Activated naive CD8-positive, alpha-beta T cell treated with anti-CD3 and anti-CD28 coated beads, Interleukin-2, amount 50 U/mL, for 24 hours (primary cell): ENCODE measurements around the gene TAPBP.
"Not testable (repeated sequence)": the region's sequence is repeated elsewhere in the genome, so short reads cannot be mapped to it uniquely, and the experiment has no call there.

Source experiments
- ATAC-seq: fragments of 150-1000 bp; cut with Tn5 transposase; one replicate; pipeline ENCODE4 v1.10.0; 2021
- DNase-seq: peaks from one replicate; pipeline ENCODE4 v3.0.0; 2021
- H3K27ac Mint-ChIP-seq: one replicate; pipeline ENCODE4 v1.8.0; 2021; ENCODE audit warnings: mild to moderate bottlenecking, mixed read lengths
- H3K27me3 Mint-ChIP-seq: one replicate; pipeline ENCODE4 v1.8.0; 2021; ENCODE audit warnings: mixed read lengths
- H3K36me3 Mint-ChIP-seq: one replicate; pipeline ENCODE4 v1.8.0; 2021; ENCODE audit warnings: low read depth, mixed read lengths
- H3K4me1 Mint-ChIP-seq: one replicate; pipeline ENCODE4 v1.8.0; 2021; ENCODE audit warnings: mixed read lengths
- H3K4me3 Mint-ChIP-seq: one replicate; pipeline ENCODE4 v1.8.0; 2021; ENCODE audit warnings: mild to moderate bottlenecking, moderate library complexity, mixed read lengths
- H3K9me3 Mint-ChIP-seq: one replicate; pipeline ENCODE4 v1.8.0; 2021; ENCODE audit warnings: mixed read lengths

Gene TAPBP

GRCh38 chr6:33295621-33296369, 18.1 kb downstream of the TAPBP start:
- H3K4me1 Mint-ChIP-seq, result peaks cover 37% of the 10 kb centered on the region
- peaks cover 22% of the 10 kb centered on the region for H3K36me3 Mint-ChIP-seq
- peak overlapping the region; percentile 25 for H3K4me3 Mint-ChIP-seq
- ATAC-seq (no peak), DNase-seq (no peak)
- no peaks in the 10 kb centered on the region for H3K9me3 Mint-ChIP-seq
- peak overlapping the region; percentile 10 for H3K27ac Mint-ChIP-seq
- H3K27me3 Mint-ChIP-seq, result no peaks in the 10 kb centered on the region

DNA sequence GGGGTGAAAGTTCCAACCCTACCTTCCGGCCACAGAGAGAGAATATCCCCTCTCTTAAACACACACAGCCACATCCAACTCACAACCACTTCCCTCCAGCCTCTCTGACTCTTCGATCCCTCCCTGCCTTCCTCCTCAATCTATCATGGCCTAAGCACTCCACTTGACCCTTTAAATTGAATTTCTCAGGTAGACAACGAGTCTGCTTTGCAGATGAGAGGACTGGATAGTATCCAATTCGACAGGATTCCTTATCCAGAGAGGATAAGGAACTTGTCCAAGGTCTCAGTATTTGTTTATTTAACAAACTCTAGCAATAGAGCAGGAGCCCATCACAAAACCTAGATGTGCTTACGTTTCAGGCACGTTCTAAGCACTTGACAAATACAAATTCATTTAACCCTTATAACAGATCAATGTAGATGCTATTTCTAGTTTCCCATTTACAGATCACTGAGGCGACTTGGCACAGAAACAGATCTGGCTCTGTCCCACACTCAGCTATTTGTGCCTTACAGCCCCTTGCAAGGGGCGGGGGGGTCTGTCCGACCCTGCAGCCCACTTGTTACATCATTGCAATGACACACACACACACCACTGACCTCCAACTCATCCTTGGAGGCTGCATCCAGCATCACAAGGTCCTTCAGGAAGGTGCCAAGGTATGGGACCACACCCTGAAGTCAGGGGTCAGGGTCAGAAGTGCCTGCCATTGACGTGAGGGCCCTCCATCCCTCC, 19.6 kb downstream of the TAPBP start:
- no peak overlapping the region for H3K4me3 Mint-ChIP-seq
- ATAC-seq (no peak), DNase-seq (no peak)
- H3K27me3 Mint-ChIP-seq, result no peaks in the 10 kb centered on the region
- no peak overlapping the region for H3K27ac Mint-ChIP-seq
- H3K9me3 Mint-ChIP-seq, result no peaks in the 10 kb centered on the region
- H3K4me1 Mint-ChIP-seq, result peaks cover 36% of the 10 kb centered on the region
- H3K36me3 Mint-ChIP-seq, result peaks cover 25% of the 10 kb centered on the region

DNA sequence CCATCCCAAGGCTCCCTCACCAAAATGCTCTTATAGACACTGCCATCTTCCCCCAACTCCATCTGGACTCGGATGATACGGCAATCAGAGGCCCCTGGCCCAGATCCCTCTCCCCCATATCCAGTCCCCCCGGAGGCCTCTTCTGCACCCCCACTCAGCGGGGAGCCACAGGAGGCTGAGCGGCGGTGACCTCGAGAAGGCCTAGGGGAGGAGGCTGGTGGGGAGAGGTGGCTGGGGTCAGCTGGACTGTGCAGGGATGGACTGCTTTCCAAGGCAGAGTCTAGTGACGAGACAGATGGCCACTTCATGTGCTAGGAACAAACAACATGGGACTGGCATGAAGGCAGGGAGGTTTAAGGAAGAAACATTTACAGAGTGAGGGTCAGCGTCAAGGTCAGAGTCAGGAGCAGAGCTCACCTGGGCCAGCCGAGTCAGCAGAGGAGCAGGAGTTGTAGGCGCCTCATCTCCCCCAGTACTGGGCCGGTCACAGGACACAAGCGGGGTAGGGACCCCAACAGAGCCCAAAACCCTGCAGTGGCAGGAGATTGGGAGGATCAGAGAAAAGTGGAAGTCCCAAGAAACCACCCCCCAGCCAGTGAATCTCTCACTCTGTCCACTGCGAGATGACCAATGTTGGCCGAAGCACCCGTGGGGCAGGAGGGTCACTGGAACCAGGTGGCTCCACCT, 20.7 kb downstream of the TAPBP start:
- no peak for DNase-seq
- Mint-ChIP-seq H3K27me3 (no peaks in the 10 kb centered on the region), H3K4me1 (peaks cover 38% of the 10 kb centered on the region), H3K9me3 (no peaks in the 10 kb centered on the region), H3K36me3 (peaks cover 26% of the 10 kb centered on the region), H3K27ac (no peak overlapping the region), H3K4me3 (no peak overlapping the region)
- ATAC-seq, result no peak

- Mint-ChIP-seq H3K36me3 (peaks cover 43% of the 10 kb centered on the region), H3K4me3 (peak overlapping the region; percentile 97), H3K4me1 (peaks cover 45% of the 10 kb centered on the region), H3K27ac (peak overlapping the region; percentile 96), H3K27me3 (no peaks in the 10 kb centered on the region), H3K9me3 (no peaks in the 10 kb centered on the region)
- ATAC-seq, result no peak
- no peak for DNase-seq
These were observed 23.4 kb downstream of the TAPBP start for GRCh38 chr6:33290459-33290858.

DNA sequence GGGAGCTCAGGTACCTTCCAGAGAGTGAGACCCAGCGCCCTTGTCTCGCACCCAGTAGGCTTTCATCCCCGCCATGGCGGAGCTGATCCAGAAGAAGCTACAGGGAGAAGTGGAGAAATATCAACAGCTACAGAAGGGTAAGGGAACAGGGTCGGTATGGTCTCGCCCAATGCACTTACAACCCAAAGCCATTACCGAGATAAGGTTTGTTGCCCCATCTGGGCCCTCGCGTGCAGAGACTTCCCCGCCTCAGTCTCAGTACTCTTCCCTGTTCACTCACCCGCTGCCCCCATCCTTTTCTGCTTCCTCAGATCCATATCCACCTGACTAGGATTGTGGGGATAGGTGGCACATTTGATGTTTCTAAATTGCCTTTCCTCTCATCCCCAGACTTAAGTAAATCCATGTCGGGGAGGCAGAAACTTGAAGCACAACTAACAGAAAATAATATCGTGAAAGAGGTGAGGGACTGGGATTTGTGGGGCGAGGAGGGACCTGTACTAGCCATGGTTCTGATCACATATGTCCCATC, 24.0 kb downstream of the TAPBP start:
- H3K9me3 Mint-ChIP-seq, result no peaks in the 10 kb centered on the region
- H3K4me1 Mint-ChIP-seq, result peaks cover 45% of the 10 kb centered on the region
- no peak for ATAC-seq

DNA sequence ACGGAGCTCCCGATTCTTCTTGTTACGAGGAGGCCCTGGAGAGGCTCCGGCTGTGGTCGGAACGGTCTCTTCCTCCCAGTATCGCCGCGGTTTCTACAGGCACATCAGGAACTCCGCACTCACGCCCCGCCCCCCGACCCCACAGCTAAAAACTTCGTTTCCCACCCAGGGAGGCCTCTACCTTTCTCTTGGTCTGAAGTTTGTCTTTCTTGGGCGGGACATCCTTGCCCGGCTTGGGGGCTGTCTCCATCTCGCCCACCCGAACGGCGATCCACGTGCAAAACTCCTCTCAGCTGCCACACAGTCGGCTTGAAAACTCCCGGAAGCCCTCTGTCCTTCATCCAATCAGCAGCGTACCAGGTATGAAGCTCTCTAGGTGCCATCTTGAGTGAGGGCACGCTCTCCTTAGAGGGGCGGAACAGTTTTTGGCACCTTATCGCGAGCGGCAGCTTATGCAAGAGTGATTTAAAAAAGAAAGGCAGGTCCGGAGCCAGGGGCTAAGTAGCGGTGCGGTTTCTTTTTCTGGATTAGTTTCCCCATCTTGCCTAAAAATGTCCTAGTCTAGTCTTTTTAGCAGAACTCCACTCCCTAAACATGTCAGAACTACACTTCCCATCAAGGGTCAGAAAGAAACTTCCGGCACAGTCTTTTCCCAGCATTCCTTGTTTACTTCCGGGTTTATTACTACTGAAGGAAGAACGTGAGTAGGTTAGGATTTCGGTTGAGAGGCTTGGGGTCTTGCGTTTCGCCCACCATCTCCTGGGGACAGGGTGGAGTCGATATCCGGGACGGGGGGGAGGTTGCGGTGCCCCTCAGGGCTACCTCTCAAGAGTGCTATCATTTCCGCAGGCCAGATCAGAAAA, 24.7 kb downstream of the TAPBP start, which contains the start of the genes PFDN6 and WDR46:
Gene PFDN6 (plus strand): TSS at position 681 of the 863 bp plus-strand sequence. CDS start 256 bp downstream, outside the sequence.
Gene WDR46 (minus strand): TSS at position 319 of the 863 bp plus-strand sequence. CDS start 69 bp downstream, at position 250.
- Mint-ChIP-seq H3K4me3 (peak within 1 kb of the TSS; percentile 97), H3K27ac (peak within 1 kb of the TSS; percentile 96), H3K36me3 (peaks cover 46% of the 10 kb centered on the region), H3K9me3 (no peaks in the 10 kb centered on the region), H3K27me3 (no peaks in the 10 kb centered on the region), H3K4me1 (peaks cover 45% of the 10 kb centered on the region)
- ATAC-seq (peak; percentile 97), DNase-seq (peak; percentile 75)

More for the DNA sequence above, 24.0 kb downstream of the TAPBP start:
- DNase-seq, result no peak
- peaks cover 45% of the 10 kb centered on the region for H3K36me3 Mint-ChIP-seq
- peak overlapping the region; percentile 97 for H3K4me3 Mint-ChIP-seq
- no peaks in the 10 kb centered on the region for H3K27me3 Mint-ChIP-seq
- peak overlapping the region; percentile 96 for H3K27ac Mint-ChIP-seq

GRCh38 chr6:33288141-33288920, 25.5 kb downstream of the TAPBP start:
- DNase-seq (no peak), ATAC-seq (no peak)
- no peaks in the 10 kb centered on the region for H3K9me3 Mint-ChIP-seq
- H3K4me1 Mint-ChIP-seq, result peaks cover 45% of the 10 kb centered on the region
- H3K4me3 Mint-ChIP-seq, result peak overlapping the region; percentile 97
- H3K36me3 Mint-ChIP-seq, result peaks cover 44% of the 10 kb centered on the region
- H3K27me3 Mint-ChIP-seq, result no peaks in the 10 kb centered on the region
- peak overlapping the region; percentile 96 for H3K27ac Mint-ChIP-seq

DNA sequence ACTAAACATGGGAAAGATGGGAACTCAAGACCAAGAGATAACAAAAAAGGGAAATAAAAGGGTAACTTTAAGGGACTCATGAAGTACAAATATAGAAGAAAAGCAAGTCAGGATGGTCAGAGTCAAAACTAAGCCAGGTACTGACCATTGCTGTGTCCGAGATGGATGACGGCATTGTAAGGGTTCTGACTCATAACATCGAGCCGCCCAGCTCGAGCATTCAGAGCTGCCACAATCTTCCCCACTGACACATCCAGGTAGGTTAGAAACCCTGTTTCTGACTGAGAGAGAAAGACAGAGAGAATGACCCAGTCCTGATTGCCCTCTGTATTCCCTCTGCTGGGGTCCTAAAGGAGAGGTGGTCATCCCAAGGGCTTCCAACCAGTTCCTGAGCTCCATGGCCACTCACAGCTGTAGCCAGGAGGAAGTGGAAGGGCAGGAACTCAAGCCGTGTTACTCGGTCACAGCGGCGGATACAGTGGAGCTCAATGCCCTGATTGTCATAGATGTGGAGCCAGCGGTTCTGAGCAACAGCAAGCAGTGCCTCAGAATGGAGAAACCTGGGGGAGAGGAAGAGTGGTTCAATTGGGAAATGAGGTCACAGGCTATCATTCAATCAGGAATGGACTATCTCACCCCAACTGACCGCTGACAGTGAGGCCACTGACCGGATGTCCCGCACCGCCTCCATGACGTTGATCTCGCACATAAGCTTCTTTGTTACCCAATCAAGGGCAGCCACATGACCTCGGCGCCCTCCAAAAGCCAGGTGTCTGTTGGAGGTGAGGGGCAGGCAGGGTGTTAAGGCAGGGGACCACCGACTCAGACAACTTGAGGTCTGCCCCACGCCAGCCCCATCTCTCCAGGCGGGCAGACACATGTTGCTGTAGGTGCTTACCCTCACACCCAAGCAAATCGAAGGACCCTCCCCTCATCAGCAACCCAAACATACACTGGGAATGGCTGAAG, 26.6 kb downstream of the TAPBP start:
- DNase-seq (no peak), ATAC-seq (no peak)
- H3K36me3 Mint-ChIP-seq, result peaks cover 47% of the 10 kb centered on the region
- peak overlapping the region; percentile 97 for H3K4me3 Mint-ChIP-seq
- H3K27ac Mint-ChIP-seq, result peak overlapping the region; percentile 96
- H3K27me3 Mint-ChIP-seq, result no peaks in the 10 kb centered on the region
- H3K9me3 Mint-ChIP-seq, result no peaks in the 10 kb centered on the region
- peaks cover 44% of the 10 kb centered on the region for H3K4me1 Mint-ChIP-seq

GRCh38 chr6:33285214-33285613, 28.7 kb downstream of the TAPBP start:
- H3K27me3 Mint-ChIP-seq, DNase-seq, H3K27ac Mint-ChIP-seq, H3K9me3 Mint-ChIP-seq, H3K4me3 Mint-ChIP-seq, ATAC-seq: not testable (repeated sequence)
- H3K36me3 Mint-ChIP-seq, result peaks cover 39% of the 10 kb centered on the region
- H3K4me1 Mint-ChIP-seq, result peaks cover 30% of the 10 kb centered on the region

DNA sequence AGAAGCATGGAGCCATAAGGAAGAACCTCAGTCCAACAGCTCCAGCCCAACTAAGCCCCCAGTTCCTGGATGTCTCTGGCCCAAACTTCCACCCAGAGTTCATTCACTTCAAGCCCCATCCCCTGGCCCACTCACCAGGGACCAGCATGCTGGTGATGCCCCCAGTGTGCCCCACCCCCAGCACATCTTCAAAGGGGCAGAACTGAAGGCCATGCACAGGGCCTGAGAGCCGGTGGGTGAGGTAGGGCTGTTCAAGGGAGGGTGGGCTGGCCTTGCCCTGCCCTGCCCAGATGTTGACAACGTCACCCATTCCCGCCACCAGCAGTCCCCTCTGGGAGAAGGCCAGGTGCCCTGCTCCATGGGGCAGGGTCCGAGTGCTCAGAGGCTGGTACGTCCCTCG, 33.3 kb downstream of the TAPBP start:
- H3K4me3 Mint-ChIP-seq, result no peak overlapping the region
- no peak for DNase-seq
- H3K27ac Mint-ChIP-seq, result peak overlapping the region; percentile 18
- H3K36me3 Mint-ChIP-seq, result peaks cover 28% of the 10 kb centered on the region
- no peak for ATAC-seq
- H3K4me1 Mint-ChIP-seq, result peaks cover 26% of the 10 kb centered on the region
- no peaks in the 10 kb centered on the region for H3K27me3 Mint-ChIP-seq
- no peaks in the 10 kb centered on the region for H3K9me3 Mint-ChIP-seq

- H3K4me3 Mint-ChIP-seq, result no peak overlapping the region
These were observed 33.8 kb downstream of the TAPBP start for GRCh38 chr6:33279971-33280511.

GRCh38 chr6:33279257-33279695, 34.6 kb downstream of the TAPBP start:
- no peak for ATAC-seq
- peaks cover 39% of the 10 kb centered on the region for H3K4me1 Mint-ChIP-seq
- no peak for DNase-seq
- peaks cover 37% of the 10 kb centered on the region for H3K36me3 Mint-ChIP-seq
- H3K4me3 Mint-ChIP-seq, result no peak overlapping the region
- H3K27ac Mint-ChIP-seq, result no peak overlapping the region
- no peaks in the 10 kb centered on the region for H3K27me3 Mint-ChIP-seq
- no peaks in the 10 kb centered on the region for H3K9me3 Mint-ChIP-seq

More at GRCh38 chr6:33279971-33280511, 33.8 kb downstream of the TAPBP start:
- ATAC-seq (no peak), DNase-seq (no peak)
- Mint-ChIP-seq H3K4me1 (peaks cover 31% of the 10 kb centered on the region), H3K9me3 (no peaks in the 10 kb centered on the region), H3K27me3 (no peaks in the 10 kb centered on the region), H3K27ac (peak overlapping the region; percentile 18), H3K36me3 (peaks cover 33% of the 10 kb centered on the region)
